Mesothelial cell of epicardium (in vitro differentiated cells): ENCODE data around the gene RERE. TPM values are rescaled to one million over a fixed set of nuclear protein-coding genes. Genes with fewer than 3 reads are reported as not detected.

ENCODE experiments used
- DNase-seq, 2 experiments: peaks; one replicate each; pipeline ENCODE4 v3.0.0; 2021; ENCODE audit warnings: low spot score in 2 of 2; ENCODE audit not compliant: unreplicated experiment in 2 of 2
- H3K27ac Mint-ChIP-seq: 2 replicates; pipeline ENCODE4 v1.8.0; 2021; ENCODE audit warnings: mixed read lengths
- H3K27me3 Mint-ChIP-seq: 2 replicates; pipeline ENCODE4 v1.8.0; 2021; ENCODE audit warnings: low read depth, mixed read lengths
- H3K36me3 Mint-ChIP-seq: 2 replicates; pipeline ENCODE4 v1.8.0; 2021; ENCODE audit warnings: mixed read lengths
- H3K4me1 Mint-ChIP-seq: 2 replicates; pipeline ENCODE4 v1.8.0; 2021; ENCODE audit warnings: mixed read lengths
- H3K4me3 Mint-ChIP-seq: 2 replicates; pipeline ENCODE4 v1.8.0; 2021; ENCODE audit warnings: mild to moderate bottlenecking, moderate library complexity, mixed read lengths
- H3K9me3 Mint-ChIP-seq: 2 replicates; pipeline ENCODE4 v1.8.0; 2021; ENCODE audit warnings: mixed read lengths
- CTCF ChIP-seq: fragments of 200-600 bp; sonication (generic); IDR thresholded peaks from one replicate; pipeline ENCODE4 v1.5.0; 2021; ENCODE audit warnings: antibody characterized with exemption; ENCODE audit not compliant: unreplicated experiment
- total RNA-seq: library from RNA; stranded (reverse); gene quantifications from 3 replicates; pipeline ENCODE4 v1.2.1, GENCODE V29; 2021

Gene RERE
- total RNA-seq, 1 donor from 2014 or later, result 187 TPM

- H3K36me3 Mint-ChIP-seq, result peaks cover 48% of the 10 kb centered on the region
- no peak for DNase-seq
- H3K27ac Mint-ChIP-seq, result no peak overlapping the region
- no peaks in the 10 kb centered on the region for H3K27me3 Mint-ChIP-seq
- TF ChIP-seq CTCF, result no peak
- H3K9me3 Mint-ChIP-seq, result no peaks in the 10 kb centered on the region
- peaks cover 3% of the 10 kb centered on the region for H3K4me1 Mint-ChIP-seq
- H3K4me3 Mint-ChIP-seq, result no peak overlapping the region
Observed at GRCh38 chr1:8863138-8863537, 45.7 kb upstream of the RERE start.

GRCh38 chr1:8862528-8862927 lies 45.1 kb upstream of the RERE start:
- no peaks in the 10 kb centered on the region for H3K9me3 Mint-ChIP-seq
- H3K36me3 Mint-ChIP-seq, result peaks cover 44% of the 10 kb centered on the region
- peaks cover 3% of the 10 kb centered on the region for H3K4me1 Mint-ChIP-seq
- H3K4me3 Mint-ChIP-seq, result no peak overlapping the region
- peak; percentile 44 for TF ChIP-seq CTCF
- H3K27me3 Mint-ChIP-seq, result no peaks in the 10 kb centered on the region
- DNase-seq, result no peak
- no peak overlapping the region for H3K27ac Mint-ChIP-seq

- H3K36me3 Mint-ChIP-seq, result peaks cover 34% of the 10 kb centered on the region
- no peak overlapping the region for H3K4me3 Mint-ChIP-seq
- no peaks in the 10 kb centered on the region for H3K27me3 Mint-ChIP-seq
- peaks cover 3% of the 10 kb centered on the region for H3K4me1 Mint-ChIP-seq
- TF ChIP-seq CTCF, result no peak
- DNase-seq, result no peak
- H3K9me3 Mint-ChIP-seq, result no peaks in the 10 kb centered on the region
- no peak overlapping the region for H3K27ac Mint-ChIP-seq
Observed at GRCh38 chr1:8860738-8861516, 43.5 kb upstream of the RERE start.

- no peaks in the 10 kb centered on the region for H3K9me3 Mint-ChIP-seq
- peak; percentile 50 for TF ChIP-seq CTCF
- H3K36me3 Mint-ChIP-seq, result peaks cover 34% of the 10 kb centered on the region
- DNase-seq, result no peak
- H3K4me3 Mint-ChIP-seq, result no peak overlapping the region
- H3K4me1 Mint-ChIP-seq, result peaks cover 3% of the 10 kb centered on the region
- no peaks in the 10 kb centered on the region for H3K27me3 Mint-ChIP-seq
- peak overlapping the region; percentile 14 for H3K27ac Mint-ChIP-seq
Observed at GRCh38 chr1:8858888-8859706, 41.7 kb upstream of the RERE start.

GRCh38 chr1:8858112-8858668 lies 40.8 kb upstream of the RERE start:
- Mint-ChIP-seq H3K4me1 (peaks cover 3% of the 10 kb centered on the region), H3K27me3 (no peaks in the 10 kb centered on the region), H3K4me3 (no peak overlapping the region), H3K27ac (peak overlapping the region; percentile 51), H3K9me3 (no peaks in the 10 kb centered on the region), H3K36me3 (peaks cover 29% of the 10 kb centered on the region)
- TF ChIP-seq CTCF, result no peak
- DNase-seq, result no peak
